ENCODE measurements around the gene SRR. TPM values are rescaled to one million over a fixed set of nuclear protein-coding genes. Genes with fewer than 3 reads are reported as not detected.

The SRR gene
- total and polyA plus RNA-seq, 10 of the 15 experiments (the other 5 are each of a cell fraction or from before 2014, with no cell fraction given) = 11.7 to 33.9 (median 20.2) TPM

DNA sequence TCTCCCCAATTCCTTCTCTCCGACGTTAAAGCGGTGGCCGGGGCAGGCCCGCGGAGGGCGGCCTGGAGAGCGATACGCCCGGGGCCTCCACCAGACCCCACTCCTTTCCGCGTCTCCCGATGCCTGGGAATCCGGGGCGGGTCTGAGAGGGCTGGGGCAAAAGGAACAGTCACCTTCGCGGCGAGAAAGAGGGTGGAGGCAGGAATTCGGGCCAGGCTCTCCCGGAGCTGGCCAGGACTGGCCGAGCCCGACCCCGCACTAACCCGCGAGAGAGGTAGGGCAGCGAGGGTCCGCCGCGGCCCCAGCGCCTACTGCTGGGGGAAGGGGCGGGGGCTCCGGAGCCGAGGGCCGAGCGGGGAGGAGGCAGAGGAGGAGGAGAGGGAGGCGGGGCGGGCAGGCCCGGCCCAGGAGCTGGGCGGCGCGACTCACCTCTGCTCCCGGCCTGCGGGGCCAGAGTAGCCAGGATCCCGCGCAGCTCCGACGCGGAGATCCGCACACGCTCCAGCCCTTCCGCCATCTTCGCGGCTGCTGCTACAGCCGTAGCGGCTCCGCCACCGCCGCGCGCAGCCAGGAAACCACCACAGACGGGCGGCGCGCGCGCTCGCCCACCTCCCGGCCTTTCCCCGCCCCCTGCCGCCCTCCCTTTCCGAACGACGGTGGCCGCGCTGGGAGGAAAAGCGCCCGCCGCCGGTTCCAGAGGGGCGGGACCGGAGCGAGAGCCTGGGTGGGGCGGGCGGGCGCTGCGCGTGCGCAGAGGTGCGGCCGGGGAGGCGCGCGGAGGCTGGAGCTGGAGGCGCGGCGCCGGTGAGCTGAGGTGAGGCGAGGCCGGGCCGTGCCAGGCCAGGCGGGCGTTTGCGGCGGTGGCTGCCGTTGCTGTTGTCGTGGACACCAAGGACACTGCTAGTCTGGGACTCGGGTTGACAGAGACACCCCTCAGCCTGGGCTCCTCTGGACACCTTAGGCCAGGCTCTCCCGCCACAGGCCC is at the start of gene SRR, which contains the start of gene SMG6 (continued):
- TF ChIP-seq CREB1 (IDR thresholded peaks at IDR 0.05; ENCODE audit: low read depth) (no peak), TCF7 (IDR thresholded peaks at IDR 0.05; ENCODE audit: borderline replicate concordance) (no peak), BMI1 (IDR thresholded peaks at IDR 0.05; ENCODE audit: borderline replicate concordance) (no peak), CREM (IDR thresholded peaks at IDR 0.05; ENCODE audit: low read depth) (no peak), SIX5 (IDR thresholded peaks at IDR 0.05; ENCODE audit: low read depth, low read length, severe bottlenecking) (no peak), ZNF384 (IDR thresholded peaks at IDR 0.05; ENCODE audit: borderline replicate concordance, low read depth, low read length) (no peak), NFYB (IDR thresholded peaks at IDR 0.05; ENCODE audit: insufficient read depth, low read depth, low read length) (no peak), ATF7 (IDR thresholded peaks at IDR 0.05; ENCODE audit: low read depth) (no peak), ZZZ3 (IDR thresholded peaks at IDR 0.05; ENCODE audit: control insufficient read depth, insufficient read length, low read depth) (no peak), SMAD5 (IDR thresholded peaks at IDR 0.05; ENCODE audit: low read depth) (0 out of 2 replicates have a peak, but pooled peaks have one; percentile 55), GABPA (IDR thresholded peaks at IDR 0.05; ENCODE audit: low read depth) (no peak), NBN (IDR thresholded peaks at IDR 0.05) (peak; percentile 29; the same call in 1 of the 2 replicates), HDGF (IDR thresholded peaks at IDR 0.05) (no peak), SREBF1 (IDR thresholded peaks at IDR 0.05; ENCODE audit: low read length) (no peak), FOXK2 (IDR thresholded peaks at IDR 0.05) (no peak), TAF1 (IDR thresholded peaks at IDR 0.05; ENCODE audit: borderline replicate concordance, low read depth, low read length) (peak; percentile 51), RELA (IDR thresholded peaks at IDR 0.05; ENCODE audit: borderline replicate concordance, partially characterized antibody) (no peak), IRF4 (IDR thresholded peaks at IDR 0.05; ENCODE audit: low read depth, low read length) (no peak)
- TF ChIP-seq, protein P1, sequence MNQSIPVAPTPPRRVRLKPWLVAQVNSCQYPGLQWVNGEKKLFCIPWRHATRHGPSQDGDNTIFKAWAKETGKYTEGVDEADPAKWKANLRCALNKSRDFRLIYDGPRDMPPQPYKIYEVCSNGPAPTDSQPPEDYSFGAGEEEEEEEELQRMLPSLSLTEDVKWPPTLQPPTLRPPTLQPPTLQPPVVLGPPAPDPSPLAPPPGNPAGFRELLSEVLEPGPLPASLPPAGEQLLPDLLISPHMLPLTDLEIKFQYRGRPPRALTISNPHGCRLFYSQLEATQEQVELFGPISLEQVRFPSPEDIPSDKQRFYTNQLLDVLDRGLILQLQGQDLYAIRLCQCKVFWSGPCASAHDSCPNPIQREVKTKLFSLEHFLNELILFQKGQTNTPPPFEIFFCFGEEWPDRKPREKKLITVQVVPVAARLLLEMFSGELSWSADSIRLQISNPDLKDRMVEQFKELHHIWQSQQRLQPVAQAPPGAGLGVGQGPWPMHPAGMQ (IDR thresholded peaks at IDR 0.05; ENCODE audit: borderline replicate concordance) = no peak
- TF ChIP-seq, protein P2, sequence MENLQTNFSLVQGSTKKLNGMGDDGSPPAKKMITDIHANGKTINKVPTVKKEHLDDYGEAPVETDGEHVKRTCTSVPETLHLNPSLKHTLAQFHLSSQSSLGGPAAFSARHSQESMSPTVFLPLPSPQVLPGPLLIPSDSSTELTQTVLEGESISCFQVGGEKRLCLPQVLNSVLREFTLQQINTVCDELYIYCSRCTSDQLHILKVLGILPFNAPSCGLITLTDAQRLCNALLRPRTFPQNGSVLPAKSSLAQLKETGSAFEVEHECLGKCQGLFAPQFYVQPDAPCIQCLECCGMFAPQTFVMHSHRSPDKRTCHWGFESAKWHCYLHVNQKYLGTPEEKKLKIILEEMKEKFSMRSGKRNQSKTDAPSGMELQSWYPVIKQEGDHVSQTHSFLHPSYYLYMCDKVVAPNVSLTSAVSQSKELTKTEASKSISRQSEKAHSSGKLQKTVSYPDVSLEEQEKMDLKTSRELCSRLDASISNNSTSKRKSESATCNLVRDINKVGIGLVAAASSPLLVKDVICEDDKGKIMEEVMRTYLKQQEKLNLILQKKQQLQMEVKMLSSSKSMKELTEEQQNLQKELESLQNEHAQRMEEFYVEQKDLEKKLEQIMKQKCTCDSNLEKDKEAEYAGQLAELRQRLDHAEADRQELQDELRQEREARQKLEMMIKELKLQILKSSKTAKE (IDR thresholded peaks at IDR 0.05; ENCODE audit: low read depth, poor library complexity, severe bottlenecking) = no peak
- TF ChIP-seq, protein P3, sequence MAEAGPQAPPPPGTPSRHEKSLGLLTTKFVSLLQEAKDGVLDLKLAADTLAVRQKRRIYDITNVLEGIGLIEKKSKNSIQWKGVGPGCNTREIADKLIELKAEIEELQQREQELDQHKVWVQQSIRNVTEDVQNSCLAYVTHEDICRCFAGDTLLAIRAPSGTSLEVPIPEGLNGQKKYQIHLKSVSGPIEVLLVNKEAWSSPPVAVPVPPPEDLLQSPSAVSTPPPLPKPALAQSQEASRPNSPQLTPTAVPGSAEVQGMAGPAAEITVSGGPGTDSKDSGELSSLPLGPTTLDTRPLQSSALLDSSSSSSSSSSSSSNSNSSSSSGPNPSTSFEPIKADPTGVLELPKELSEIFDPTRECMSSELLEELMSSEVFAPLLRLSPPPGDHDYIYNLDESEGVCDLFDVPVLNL (IDR thresholded peaks at IDR 0.05; ENCODE audit: low read depth, low read length) = no peak
- TF ChIP-seq, protein P4, sequence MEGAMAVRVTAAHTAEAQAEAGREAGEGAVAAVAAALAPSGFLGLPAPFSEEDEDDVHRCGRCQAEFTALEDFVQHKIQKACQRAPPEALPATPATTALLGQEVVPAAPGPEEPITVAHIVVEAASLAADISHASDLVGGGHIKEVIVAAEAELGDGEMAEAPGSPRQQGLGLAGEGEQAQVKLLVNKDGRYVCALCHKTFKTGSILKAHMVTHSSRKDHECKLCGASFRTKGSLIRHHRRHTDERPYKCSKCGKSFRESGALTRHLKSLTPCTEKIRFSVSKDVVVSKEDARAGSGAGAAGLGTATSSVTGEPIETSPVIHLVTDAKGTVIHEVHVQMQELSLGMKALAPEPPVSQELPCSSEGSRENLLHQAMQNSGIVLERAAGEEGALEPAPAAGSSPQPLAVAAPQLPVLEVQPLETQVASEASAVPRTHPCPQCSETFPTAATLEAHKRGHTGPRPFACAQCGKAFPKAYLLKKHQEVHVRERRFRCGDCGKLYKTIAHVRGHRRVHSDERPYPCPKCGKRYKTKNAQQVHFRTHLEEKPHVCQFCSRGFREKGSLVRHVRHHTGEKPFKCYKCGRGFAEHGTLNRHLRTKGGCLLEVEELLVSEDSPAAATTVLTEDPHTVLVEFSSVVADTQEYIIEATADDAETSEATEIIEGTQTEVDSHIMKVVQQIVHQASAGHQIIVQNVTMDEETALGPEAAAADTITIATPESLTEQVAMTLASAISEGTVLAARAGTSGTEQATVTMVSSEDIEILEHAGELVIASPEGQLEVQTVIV (IDR thresholded peaks at IDR 0.05; ENCODE audit: borderline replicate concordance, partially characterized antibody) = no peak
- TF ChIP-seq, protein P5, sequence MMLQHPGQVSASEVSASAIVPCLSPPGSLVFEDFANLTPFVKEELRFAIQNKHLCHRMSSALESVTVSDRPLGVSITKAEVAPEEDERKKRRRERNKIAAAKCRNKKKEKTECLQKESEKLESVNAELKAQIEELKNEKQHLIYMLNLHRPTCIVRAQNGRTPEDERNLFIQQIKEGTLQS (IDR thresholded peaks at IDR 0.05; ENCODE audit: borderline replicate concordance, extremely low read depth, low read depth, low read length) = no peak
